AG04449 (cell line): ENCODE results near the gene PDXK.

Source experiments
- CTCF ChIA-PET: fragments of 350-600 bp; formaldehyde crosslinking; extraction: SDS; loops from one replicate; lab custom pipeline; 2021; ENCODE audit warnings: antibody characterized with exemption; lab: Yijun Ruan, JAX
- POLR2A ChIA-PET: fragments of 400-600, 350-600 bp; formaldehyde crosslinking; extraction: SDS; loops from one replicate; lab custom pipeline; 2020; ENCODE audit warnings: antibody characterized with exemption, inconsistent platforms; lab: Yijun Ruan, JAX
- DNase-seq: peaks from one replicate; pipeline ENCODE4 v3.0.0-alpha.2; 2010; ENCODE audit warnings: low read depth, low spot score
- H3K4me3 ChIP-seq: 2 replicates; pipeline ENCODE4 v1.5.1; 2011; ENCODE audit warnings: low read depth, mild to moderate bottlenecking, control low read depth, low read length
- CTCF ChIP-seq: IDR thresholded peaks from one replicate; pipeline ENCODE4 v1.5.1; 2011; ENCODE audit warnings: mild to moderate bottlenecking, moderate library complexity, low read length, control low read depth, inconsistent platforms; ENCODE audit not compliant: insufficient read depth; ENCODE audit errors: missing control alignments

The PDXK gene

GRCh38 chr21:43681650-43682049 lies 37.3 kb upstream of the PDXK start:
- ChIA-PET POLR2A (no interaction called here), CTCF (no interaction called here)
- TF ChIP-seq CTCF = no peak

GRCh38 chr21:43684424-43684823 lies 34.5 kb upstream of the PDXK start:
- no peak for DNase-seq
- ChIA-PET CTCF (no interaction called here), POLR2A (no interaction called here)
- no peak for TF ChIP-seq CTCF
- no peak overlapping the region for H3K4me3 ChIP-seq

More at GRCh38 chr21:43681650-43682049, 37.3 kb upstream of the PDXK start:
- no peak overlapping the region for H3K4me3 ChIP-seq
- no peak for DNase-seq

GRCh38 chr21:43686811-43687565 lies 31.9 kb upstream of the PDXK start:
- TF ChIP-seq CTCF = no peak
- no peak for DNase-seq
- ChIA-PET POLR2A (no interaction called here), CTCF (no interaction called here)
- no peak overlapping the region for H3K4me3 ChIP-seq

GRCh38 chr21:43687566-43688399 lies 31.1 kb upstream of the PDXK start:
- no peak for DNase-seq
- TF ChIP-seq CTCF = no peak
- ChIA-PET POLR2A (no interaction called here), CTCF (no interaction called here)
- H3K4me3 ChIP-seq = no peak overlapping the region

GRCh38 chr21:43688906-43689305 lies 30.0 kb upstream of the PDXK start:
- CTCF ChIA-PET = interaction anchor here (1.6 kb wide), 1 partner anchor 11 kb away, joined by 4 read pairs; no protein-coding TSS in a partner anchor
- no peak for DNase-seq
- H3K4me3 ChIP-seq = no peak overlapping the region
- no peak for TF ChIP-seq CTCF
- POLR2A ChIA-PET = no interaction called here
